DMS 273 treated with DMSO at 0.1 percent for 48 hours (cell line): ENCODE results near the gene KRAS.
"Not testable (repeated sequence)": the region's sequence is repeated elsewhere in the genome, so short reads cannot be mapped to it uniquely, and the experiment has no call there.

Experiments used
- DNase-seq: peaks from one replicate; lab custom pipeline; 2025; lab: John Stamatoyannopoulos, UW

The KRAS gene

DNA sequence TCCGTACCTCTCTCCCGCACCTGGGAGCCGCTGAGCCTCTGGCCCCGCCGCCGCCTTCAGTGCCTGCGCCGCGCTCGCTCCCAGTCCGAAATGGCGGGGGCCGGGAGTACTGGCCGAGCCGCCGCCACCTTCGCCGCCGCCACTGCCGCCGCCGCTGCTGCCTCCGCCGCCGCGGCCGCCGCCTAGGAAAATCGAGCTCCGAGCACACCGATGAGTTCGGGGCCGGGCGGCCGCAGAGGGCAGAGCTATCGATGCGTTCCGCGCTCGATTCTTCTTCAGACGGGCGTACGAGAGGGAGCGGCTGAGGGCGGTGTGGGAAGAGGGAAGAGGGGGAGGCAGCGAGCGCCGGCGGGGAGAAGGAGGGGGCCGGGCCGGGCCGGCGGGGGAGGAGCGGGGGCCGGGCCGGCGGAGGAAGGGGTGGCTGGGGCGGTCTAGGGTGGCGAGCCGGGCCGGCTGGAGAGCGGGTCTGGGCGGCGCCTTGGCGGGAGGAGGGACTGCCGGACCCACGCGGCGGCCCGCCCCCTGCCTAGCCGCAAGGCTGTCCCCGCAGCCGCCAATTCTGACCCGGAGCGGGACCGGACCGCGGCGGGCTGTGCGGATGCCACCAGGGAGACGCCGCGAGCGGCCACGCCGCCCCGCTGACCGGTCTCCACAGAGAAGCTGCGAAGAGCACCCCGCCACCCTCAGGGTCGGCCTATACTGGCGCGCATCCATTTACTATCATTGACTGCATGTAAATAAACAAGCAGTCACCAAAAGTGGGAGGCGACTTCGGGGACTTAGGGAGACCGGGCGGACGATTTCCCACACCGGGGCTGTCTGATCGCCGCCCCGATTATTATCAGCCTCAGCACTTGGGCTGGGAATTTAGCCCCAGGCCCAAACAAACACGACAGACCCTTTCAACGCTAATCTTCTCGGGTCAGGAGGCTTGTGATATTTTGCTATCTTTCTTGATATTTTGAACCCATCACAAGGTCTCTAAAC, at the start of gene KRAS:
TSS of gene KRAS (minus strand) at position 186 of the 987 bp plus-strand sequence.
- DNase-seq = peak; percentile 62

DNA sequence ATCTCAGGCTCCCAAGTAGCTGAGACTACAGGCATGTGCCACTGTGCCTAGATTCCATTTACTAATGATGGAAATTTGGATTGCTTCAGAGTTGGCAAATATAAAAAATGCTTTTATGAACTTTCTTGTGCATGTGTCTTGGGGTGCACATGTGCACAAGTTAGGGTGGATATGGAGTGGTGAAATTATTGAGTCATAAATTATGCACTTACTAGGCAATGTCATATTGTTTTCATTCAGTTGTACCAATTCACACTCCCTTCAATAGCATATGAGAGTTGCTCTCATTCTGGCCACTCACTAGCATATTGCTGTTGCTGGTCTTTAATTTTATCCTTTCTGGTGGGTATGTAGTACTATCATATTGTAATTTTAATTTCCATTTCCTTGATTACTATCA, 45.7 kb upstream of the KRAS start:
- DNase-seq = no peak

DNA sequence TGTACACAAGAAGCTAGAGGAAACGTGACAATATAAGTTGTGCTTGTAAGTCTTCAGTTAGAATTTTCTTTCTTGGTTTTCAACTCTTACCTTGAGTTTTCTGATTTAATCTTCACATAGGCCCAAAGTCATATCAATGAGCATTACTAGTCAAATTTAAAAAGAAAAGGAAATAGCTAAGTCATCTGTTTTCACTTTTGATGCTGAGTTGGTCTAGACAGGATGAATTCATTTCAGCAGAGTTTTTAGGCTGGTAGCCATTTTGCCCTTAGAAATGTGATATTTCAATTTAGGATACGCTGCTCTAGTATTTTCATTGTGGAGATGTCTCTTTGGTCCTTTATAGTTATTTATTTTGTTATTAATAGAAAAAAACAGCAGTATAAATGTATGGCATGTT, 44.6 kb upstream of the KRAS start:
- no peak for DNase-seq

DNA sequence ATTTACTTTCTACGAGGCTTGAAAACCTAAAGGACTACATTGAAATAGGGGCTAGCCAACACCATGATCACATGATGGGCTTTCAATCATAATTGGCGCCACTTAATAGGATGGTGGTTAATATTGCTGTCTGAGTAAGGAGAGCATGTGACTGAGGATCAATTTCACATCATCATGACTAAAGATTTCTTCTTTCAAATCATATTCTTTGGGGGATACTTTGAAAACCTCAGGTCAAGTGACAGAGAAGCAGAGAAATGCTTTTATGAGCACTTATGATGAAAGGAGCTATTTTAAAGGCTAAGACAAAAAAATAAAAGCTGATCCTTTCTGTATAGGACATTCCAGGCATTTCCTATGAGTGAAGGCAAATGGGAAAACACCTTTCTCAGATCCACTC, 42.9 kb upstream of the KRAS start:
- DNase-seq = no peak

DNA sequence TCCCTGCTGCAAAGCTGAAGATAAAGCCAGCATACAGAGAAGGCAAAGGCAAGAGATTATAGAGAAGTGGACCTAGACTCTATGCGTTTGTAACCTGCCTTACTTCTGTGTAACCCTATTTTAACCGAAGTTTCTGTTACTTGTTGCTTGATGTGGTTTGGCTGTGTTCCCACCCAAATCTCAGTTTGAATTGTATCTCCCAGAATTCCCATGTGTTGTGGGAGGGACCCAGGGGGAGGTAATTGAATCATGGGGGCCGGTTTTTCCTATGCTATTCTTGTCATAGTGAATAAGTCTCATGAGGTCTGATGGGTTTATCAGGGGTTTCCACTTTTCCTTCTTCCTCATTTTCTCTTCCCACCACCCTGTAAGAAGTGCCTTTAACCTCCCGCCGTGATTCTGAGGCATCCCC, 42.1 kb upstream of the KRAS start:
- not testable (repeated sequence) for DNase-seq

DNA sequence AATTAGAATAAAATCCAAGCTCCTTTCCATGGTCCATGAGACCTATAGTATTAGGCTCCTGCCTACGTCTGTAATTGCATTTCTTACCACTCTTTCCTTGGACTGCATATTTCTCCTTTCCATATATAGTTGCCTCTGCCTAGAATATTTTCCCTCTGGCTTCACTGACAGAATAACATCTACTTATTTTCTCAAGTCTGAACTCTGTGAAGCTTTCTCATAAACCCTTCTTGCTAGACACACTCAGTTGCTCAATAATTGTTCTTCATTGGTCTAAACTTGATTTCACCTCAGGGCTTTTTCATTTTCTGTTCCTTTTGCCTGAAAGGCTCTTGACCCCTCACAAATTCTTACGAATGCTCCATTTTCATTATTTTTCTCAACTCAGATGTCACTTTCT, 36.9 kb upstream of the KRAS start:
- DNase-seq = no peak

DNA sequence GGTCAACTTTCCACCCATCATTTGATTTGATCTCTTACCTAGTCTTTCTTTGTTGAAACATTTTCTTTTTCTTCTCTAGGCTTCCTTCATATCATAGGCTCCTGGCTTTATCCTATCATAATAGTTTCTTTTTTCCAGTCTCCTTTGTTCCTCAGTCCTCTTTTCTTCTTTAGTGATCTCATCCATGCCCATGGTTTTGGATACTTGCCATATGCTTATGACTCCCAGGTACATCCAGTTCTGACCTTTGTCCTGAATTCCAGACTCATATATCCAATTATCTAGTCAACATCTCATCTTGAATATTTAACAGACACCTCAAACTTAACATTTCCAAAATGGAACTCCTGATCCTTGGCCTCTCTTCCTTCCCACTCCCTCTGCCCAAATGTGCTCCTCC, 36.1 kb upstream of the KRAS start:
- DNase-seq = no peak

DNA sequence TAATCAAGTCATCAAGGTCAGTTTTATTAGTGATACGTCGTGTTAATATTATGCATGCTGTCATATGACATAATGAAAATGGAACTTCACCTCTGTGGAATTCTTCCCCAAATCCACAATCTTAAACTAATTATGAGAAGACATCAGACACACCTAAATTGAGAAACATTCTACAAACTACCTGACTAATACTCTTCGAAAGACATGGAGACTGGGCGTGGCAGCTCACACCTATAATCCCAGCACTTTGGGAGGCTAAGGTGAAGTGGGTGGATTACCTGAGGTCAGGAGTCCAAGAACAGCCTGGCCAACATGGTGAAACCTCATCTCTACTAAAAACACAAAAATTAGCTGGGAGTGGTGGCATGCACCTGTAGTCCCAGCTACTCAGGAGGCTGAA, 33.3 kb upstream of the KRAS start:
- DNase-seq = no peak

DNA sequence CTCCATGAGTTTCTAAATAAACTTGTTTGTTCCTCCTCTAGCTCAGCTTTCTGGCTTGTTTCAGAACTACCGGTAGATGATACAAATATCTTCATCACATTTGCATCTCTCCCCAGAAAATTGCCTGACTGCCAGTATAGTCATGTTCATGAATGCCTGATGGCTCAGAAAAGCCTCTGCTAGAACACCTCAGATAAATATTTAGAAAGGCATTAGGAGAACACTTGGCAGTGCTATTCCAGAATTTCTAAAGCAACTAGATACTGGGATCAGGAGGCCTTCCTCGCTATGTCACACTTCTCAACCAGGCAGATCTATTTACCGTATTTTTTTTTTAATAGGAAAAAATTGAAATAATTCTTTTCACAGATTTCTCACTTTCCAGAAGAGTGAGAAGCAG, 32.3 kb upstream of the KRAS start:
- DNase-seq = no peak

DNA sequence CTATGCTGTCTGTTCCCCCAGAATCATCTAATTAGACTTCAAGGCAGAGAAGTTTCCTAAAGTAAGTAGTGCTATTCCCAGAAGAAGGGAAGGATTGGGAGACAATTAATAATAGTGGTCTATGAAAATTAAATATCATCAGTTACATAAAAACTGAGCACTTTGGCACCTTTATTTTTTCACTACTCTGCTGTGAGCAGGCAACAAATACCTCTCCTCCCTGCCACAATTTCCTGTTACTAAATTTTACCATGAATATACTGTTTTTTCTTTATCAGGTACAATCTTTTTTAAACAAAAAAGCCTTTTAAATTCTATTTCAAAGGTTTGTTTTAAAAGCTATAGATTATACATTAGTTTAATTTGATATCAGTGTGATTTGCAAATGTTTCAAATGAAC, 29.4 kb upstream of the KRAS start:
- no peak for DNase-seq

DNA sequence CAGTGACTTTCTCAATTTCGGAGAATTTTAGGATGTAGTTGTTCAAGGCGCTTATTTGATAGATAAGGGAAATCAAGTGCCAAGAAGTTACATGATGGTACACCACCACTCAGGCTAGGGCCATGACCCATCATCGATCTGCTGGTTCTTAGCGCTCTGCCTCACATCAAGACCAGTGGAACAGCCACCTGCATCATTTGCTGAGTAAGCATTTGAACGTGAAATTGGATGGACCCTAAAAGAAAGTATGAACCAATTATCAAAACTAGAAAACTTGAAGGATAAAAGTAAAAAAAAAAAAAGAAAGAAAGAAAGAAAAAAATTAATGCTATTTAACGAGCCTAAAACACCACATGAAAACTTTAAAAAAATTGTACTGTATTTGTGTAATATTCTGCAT, 27.5 kb upstream of the KRAS start:
- no peak for DNase-seq

DNA sequence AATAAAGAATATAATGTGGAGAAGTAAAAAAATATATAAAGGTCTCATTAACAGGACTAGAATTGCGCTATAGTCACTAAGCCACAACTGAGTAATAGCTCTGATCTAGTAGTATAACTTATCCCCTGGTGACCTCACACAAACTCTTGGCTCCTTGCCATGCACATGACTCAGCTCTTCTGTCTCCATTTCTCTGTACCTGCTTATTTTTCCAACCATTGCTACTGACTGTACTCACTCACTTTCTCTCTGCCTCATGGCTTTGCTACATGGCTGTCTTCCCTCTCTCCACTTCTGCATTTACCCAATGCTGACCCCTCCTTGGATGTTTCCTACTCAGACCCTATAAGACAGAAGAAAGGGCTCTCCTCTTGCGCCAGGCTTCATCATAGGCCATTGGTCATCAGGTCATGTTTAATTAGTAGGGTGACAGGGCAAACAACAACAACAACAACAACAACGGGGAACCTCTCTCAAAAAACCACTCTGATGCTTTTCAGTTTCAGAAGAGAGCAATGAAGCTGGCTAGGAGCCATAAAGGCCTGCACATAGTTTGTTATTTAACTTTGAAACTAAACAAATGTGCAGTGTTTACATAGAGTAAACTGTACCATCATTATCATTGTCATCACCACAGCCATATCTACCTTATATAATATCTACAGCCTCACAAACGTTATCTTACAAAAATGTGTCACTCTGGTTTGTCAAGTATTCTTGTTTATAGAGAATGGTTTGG, 25.6 kb upstream of the KRAS start:
- DNase-seq = peak; percentile 11

DNA sequence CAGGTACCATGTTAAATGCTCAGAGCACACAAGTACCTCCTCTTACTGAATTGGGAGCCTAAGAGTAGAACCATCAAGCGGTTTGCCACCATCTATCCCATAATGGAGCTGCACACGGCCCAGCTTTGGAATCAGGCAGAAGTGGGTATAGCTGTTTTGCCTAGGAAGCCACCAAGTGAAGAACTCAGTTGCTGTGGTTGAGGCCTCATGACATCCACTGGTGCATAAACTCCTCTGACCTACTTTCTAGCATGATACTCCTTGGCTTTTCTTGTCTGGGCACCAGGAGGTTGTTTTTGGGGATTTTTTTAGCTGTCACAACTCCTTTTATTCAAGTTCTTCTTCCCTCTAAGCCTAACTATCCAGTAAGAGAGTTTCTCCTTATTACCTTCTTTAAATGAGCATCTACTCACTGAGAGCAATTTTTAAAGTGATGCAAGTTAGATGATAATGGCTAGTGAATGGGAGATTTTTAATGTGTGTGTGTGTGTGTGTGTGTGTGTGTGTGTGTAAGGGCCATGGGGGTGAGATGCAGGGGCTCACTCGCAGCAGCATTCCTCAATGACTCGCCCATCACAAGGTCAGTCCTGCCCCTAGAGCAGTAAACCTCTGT, 20.9 kb upstream of the KRAS start:
- DNase-seq = no peak

DNA sequence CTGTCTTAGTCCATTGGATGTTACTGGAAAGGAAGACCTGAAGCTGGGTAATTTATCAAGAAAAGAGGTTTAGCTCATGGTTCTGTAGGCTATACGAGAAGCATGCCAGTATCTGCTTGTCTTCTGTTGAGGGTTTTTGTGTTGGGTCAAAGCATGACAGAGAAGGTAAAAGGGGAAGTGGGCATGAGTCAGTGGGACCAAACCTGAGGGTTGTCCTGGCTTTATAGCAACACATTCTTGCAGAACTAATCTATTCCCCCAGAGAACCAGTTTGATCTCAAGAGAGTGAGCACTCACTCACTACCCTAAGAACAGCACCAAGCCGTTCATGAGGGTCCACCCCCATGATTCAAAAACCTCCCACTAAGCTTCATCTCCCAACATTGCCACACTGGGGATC, 19.0 kb upstream of the KRAS start:
- no peak for DNase-seq

DNA sequence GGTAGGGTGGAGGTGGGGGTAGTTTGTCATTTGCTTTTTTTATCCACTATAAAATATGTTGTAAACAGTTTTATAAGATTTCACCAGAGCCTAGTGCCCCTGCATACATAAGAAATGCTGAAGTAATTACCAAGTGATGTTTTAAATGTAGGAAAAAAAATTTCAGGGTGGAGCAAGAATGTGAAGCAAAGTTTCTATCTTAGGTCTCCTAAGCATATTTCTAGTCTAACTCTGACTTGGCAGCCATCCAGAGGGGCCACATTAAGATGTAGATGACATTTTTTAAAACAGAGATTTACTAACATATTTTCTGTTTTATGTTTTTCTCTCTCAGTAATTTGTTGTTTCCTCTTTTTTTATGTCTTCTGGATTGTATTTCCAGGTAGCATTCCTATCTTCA, 15.8 kb upstream of the KRAS start:
- DNase-seq = no peak

DNA sequence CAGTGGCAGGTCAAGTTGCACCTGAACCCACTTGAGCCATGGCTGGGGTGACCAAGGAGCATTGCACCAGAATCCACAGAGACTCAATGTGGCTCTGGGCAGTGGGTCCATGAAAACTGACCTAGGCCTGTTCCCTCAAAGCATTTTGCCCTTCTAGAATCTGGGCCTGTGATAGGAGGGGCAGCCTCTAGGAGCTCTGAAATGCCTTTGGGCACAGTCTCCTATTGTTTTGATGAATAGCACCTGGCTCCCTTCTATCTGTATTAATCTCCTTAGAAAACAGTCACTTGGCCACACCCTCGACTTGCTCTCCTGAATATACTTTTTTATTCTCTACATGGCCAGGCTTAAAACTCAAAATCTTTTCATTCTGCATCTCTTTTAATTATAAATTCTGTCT, 14.1 kb upstream of the KRAS start:
- no peak for DNase-seq

DNA sequence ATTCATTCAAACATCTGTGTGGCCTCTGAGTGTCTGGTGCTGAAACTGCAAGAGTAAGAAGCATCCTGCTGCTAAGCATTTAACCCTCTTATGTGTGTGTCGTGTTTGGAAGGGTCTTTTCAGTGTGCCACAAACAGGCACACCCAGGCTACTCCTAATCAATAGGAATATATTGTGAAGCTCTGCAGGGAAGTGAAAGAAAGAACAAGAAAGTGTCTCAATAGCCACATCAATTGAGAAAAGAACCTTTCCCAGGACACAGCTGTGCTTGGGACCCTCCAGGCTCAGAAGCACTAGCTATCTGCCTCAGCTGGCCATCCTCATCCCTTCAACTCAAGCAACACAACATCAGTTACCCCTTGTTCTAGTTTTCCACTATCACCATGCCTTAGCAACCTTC, 13.4 kb upstream of the KRAS start:
- DNase-seq = no peak

DNA sequence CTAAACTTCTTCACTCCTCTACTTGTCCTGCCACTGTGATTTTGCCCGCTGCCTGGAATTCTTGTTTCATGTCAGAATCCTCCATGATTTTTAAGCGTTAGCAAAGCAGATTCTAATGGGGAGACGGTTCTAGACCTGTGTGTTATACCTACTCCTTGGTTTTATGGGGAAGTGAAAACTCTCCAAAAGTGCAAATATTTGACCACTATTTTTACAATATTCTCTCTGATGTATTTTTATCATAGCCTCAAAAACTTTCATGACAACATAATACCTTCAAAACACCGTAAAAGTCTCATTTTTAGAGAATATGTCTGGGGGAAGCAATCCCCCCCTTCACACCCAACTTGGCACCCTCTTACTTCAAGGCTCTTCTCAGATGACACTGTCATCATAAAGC, 12.9 kb upstream of the KRAS start:
- DNase-seq = no peak

DNA sequence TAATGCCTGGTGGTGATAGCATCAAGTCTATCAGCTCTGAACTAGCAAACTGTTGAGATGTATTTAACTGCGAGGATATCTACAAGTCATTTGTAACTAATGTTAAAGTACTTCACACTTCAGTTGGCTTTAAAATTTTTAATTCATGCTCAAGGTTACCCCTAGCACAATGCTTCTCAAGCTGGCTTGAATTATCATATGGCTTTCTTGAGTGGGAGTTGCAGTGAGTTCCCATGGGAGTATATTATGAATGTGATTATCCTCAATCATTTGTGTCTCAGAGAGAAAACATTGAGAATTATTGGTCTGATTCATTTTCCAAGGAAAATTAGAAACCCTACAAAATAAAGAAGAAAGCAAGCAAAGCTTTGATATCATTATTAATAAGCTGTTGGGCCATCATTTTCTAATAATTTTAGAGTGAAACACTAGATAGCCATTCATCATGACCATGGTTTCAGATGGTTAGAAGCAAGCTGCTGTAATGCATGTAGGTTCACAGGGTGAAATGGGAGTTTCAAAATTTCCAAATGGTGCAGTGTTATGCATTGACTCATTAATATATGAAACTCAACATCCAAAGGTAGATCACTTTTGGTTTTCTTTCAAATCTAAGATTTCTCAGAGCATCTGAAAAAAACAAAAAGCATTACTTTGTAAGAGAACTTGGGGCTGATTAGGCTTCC, 11.8 kb upstream of the KRAS start:
- no peak for DNase-seq

DNA sequence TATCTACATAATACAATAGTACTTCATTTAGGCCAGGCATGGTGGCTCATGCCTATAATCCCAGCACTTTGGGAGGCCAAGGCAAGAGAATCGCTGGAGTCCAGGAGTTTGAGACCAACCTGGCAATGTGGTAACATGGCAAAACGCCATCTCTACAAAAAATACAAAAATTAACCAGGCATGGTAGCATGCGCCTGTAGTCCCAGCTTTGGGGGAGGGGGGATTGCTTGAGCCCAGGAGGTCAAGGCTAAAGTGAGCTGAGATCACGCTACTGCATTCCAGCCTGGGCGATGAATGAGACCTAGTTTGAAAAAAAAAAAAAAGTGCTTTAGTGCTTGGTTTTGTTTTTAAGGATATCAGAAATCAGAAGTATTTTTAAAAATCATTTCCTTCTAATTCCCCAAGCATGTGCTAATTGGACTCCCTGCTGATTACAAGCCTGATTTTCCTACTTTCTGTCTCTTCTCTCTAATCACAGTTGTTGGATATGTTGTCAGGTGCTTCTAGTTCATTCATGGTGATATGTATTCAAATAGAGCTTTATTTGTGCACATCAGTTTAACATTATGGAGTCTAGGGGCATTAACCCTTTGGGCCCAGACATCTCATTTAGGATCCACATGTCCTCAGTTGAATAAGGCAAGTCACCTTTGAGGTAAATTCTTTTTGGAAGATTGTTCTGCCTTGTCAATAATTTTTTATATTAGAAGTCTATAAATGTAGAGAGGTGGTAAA, 7.0 kb upstream of the KRAS start:
- no peak for DNase-seq

DNA sequence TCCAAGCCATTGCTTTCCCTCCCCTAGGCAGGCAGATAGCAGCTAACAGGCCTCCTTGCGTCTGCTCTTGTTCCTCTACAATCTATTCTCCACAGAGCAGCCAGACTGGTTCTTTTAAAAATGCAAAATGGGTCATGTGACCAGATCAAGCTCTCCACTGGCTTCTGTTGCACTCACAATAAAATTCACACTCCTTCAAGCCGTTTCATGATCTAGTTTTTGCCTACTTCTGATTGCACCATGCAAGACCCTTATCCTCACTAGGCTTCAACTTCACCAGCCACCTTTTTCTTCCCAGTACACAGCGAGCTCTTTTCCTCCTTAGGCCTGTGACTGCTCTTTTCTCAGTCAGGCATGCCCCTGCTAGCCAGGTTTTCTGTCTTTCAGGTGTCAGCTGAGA, 6.1 kb upstream of the KRAS start:
- DNase-seq = no peak

DNA sequence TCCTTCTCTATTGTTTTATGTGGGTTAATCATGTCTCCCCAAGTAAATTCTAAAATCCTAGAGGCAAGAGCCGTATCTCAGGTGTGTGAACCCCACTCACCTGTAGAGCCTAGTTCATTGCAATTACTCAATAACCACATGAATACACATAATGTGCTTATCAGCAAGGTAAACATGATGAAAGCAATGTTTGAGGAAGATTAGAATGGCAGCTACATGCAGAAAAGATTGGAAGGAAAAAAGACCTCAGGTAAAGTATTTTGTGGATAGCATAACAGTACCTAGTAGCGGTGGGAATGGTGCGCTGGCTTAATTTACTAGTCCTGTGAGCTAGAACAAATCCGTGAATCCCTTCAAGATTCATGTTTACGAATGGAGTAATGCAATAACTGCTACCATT, 5.3 kb upstream of the KRAS start:
- DNase-seq = no peak
